ENCODE measurements around the gene EML1. TPM values are rescaled to one million over a fixed set of nuclear protein-coding genes. Genes with fewer than 3 reads are reported as not detected.

The EML1 gene
- total and polyA plus RNA-seq, 7 donors: 3.1 to 40.4 (median 7.5) TPM

- no peak for TF ChIP-seq CTCF (IDR thresholded peaks at IDR 0.05)
- no peak for DNase-seq
- no peak overlapping the region for H3K4me3 ChIP-seq
- H3K4me1 ChIP-seq: peaks cover 13% of the 10 kb centered on the region
- no peaks in the 10 kb centered on the region for H3K9me3 ChIP-seq
- no peaks in the 10 kb centered on the region for H3K36me3 ChIP-seq (ENCODE audit: insufficient read depth in 1 of 2, low read depth in 1 of 2)
- no peak overlapping the region for H3K27ac ChIP-seq
- ATAC-seq: no peak
- H3K27me3 ChIP-seq (ENCODE audit: insufficient read depth in 3 of 3, low read length in 2 of 3): no peaks in the 10 kb centered on the region
- WGBS, 3 donors: 85 to 93% (median 92%) methylated on average over 5 of the region's 5 CpGs
- intact Hi-C loops (cut with DNase I): no loop called here
Measured at GRCh38 chr14:99800781-99801180, 7.6 kb downstream of the EML1 start.

- peaks cover 13% of the 10 kb centered on the region for H3K4me1 ChIP-seq
- H3K27me3 ChIP-seq (ENCODE audit: insufficient read depth in 3 of 3, low read length in 2 of 3): no peaks in the 10 kb centered on the region
- H3K27ac ChIP-seq: peak overlapping the region; percentile 72
- ATAC-seq: peak in 3 of 4 donors; percentile 27 to 87 (median 66)
- intact Hi-C loops (cut with DNase I): no loop called here
- DNase-seq: no peak
- no peaks in the 10 kb centered on the region for H3K9me3 ChIP-seq
- peak overlapping the region; percentile 47 for H3K4me3 ChIP-seq
- no peaks in the 10 kb centered on the region for H3K36me3 ChIP-seq (ENCODE audit: insufficient read depth in 1 of 2, low read depth in 1 of 2)
- 55 to 69% (median 55%) methylated on average over 13 of the region's 13 CpGs for WGBS, 3 donors
- no peak for TF ChIP-seq CTCF (IDR thresholded peaks at IDR 0.05)
Measured at GRCh38 chr14:99802301-99803105, 9.3 kb downstream of the EML1 start.

- TF ChIP-seq CTCF (IDR thresholded peaks at IDR 0.05): no peak
- Histone ChIP-seq H3K27me3 (ENCODE audit: insufficient read depth in 3 of 3, low read length in 2 of 3) (no peaks in the 10 kb centered on the region), H3K4me1 (peaks cover 13% of the 10 kb centered on the region), H3K27ac (peak overlapping the region; percentile 72), H3K4me3 (peak overlapping the region; percentile 47), H3K9me3 (no peaks in the 10 kb centered on the region), H3K36me3 (ENCODE audit: insufficient read depth in 1 of 2, low read depth in 1 of 2) (no peaks in the 10 kb centered on the region)
- 62 to 80% (median 68%) methylated on average over 14 of the region's 14 CpGs for WGBS, 3 donors
- no peak for ATAC-seq
- intact Hi-C loops (cut with DNase I): no loop called here
- no peak for DNase-seq
Measured at GRCh38 chr14:99803106-99803775, 10.0 kb downstream of the EML1 start.

- Histone ChIP-seq H3K9me3 (no peaks in the 10 kb centered on the region), H3K4me1 (peaks cover 14% of the 10 kb centered on the region), H3K4me3 (no peak overlapping the region), H3K27ac (no peak overlapping the region), H3K27me3 (ENCODE audit: insufficient read depth in 3 of 3, low read length in 2 of 3) (no peaks in the 10 kb centered on the region), H3K36me3 (ENCODE audit: insufficient read depth in 1 of 2, low read depth in 1 of 2) (no peaks in the 10 kb centered on the region)
- WGBS, 3 donors: 75 to 76% (median 75%) methylated on average over 6 of the region's 6 CpGs
- intact Hi-C loops (cut with DNase I): no loop called here
- DNase-seq: no peak
- ATAC-seq: no peak
- no peak for TF ChIP-seq CTCF (IDR thresholded peaks at IDR 0.05)
Measured at GRCh38 chr14:99803803-99804202, 10.6 kb downstream of the EML1 start.
